Measurements from ENCODE around the gene A1BG.

DNA sequence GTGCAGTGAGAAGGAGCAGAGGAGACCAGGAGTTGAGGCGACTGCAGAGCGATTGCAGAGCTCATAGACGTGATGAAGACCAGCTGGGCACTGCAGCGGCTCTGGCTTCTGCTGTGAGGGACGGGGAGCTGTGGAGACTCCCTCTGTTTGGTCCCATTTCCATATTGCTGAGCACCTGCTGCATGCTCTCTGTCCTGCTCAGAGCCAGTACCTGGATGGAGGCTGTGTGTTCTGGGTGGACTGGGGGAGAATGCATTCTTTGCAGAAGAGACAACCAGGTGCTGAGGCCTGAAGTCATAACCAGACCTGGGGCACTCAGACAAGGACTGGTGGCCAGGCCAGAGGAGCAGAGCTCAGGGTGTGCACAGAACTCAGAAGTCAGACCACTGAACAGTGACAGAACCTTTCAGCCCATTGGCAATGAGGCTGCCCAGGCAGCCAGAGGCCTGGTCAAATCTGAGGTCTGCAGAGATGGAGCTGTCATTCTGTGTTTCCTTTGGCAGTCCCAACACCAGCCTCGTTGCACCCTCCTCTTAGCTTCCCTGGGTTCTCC lies 1.3 kb upstream of the A1BG start:
- TF ChIP-seq, protein P1, sequence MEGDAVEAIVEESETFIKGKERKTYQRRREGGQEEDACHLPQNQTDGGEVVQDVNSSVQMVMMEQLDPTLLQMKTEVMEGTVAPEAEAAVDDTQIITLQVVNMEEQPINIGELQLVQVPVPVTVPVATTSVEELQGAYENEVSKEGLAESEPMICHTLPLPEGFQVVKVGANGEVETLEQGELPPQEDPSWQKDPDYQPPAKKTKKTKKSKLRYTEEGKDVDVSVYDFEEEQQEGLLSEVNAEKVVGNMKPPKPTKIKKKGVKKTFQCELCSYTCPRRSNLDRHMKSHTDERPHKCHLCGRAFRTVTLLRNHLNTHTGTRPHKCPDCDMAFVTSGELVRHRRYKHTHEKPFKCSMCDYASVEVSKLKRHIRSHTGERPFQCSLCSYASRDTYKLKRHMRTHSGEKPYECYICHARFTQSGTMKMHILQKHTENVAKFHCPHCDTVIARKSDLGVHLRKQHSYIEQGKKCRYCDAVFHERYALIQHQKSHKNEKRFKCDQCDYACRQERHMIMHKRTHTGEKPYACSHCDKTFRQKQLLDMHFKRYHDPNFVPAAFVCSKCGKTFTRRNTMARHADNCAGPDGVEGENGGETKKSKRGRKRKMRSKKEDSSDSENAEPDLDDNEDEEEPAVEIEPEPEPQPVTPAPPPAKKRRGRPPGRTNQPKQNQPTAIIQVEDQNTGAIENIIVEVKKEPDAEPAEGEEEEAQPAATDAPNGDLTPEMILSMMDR (IDR thresholded peaks at IDR 0.05 in 2 of 3, conservative IDR thresholded peaks at IDR 0.05 in 1 of 3; ENCODE audit: borderline replicate concordance in 1 of 3, insufficient read depth in 1 of 3, low read depth in 2 of 3, low read length in 2 of 3), result no peak
- TF ChIP-seq SIN3A (IDR thresholded peaks at IDR 0.05; ENCODE audit: low read depth) (no peak), SP1 (IDR thresholded peaks at IDR 0.05; ENCODE audit: low read depth) (no peak), POLR2AphosphoS5 (IDR thresholded peaks at IDR 0.05; ENCODE audit: low read depth, low read length) (no peak), EGR1 (IDR thresholded peaks at IDR 0.05; ENCODE audit: low read depth) (no peak), POLR2A (IDR thresholded peaks at IDR 0.05; ENCODE audit: borderline replicate concordance, extremely low read depth, insufficient read depth, insufficient read length) (no peak), YY1 (IDR thresholded peaks at IDR 0.05; ENCODE audit: extremely low read depth, insufficient replicate concordance, low read depth, low read length) (no peak), JUND (IDR thresholded peaks at IDR 0.05) (no peak), TCF7L2 (IDR thresholded peaks at IDR 0.05; ENCODE audit: borderline replicate concordance, extremely low read depth, insufficient read depth, insufficient read length) (no peak)
- TF ChIP-seq, protein P2, sequence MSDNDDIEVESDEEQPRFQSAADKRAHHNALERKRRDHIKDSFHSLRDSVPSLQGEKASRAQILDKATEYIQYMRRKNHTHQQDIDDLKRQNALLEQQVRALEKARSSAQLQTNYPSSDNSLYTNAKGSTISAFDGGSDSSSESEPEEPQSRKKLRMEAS (IDR thresholded peaks at IDR 0.05), result no peak
- TF ChIP-seq, protein P3, sequence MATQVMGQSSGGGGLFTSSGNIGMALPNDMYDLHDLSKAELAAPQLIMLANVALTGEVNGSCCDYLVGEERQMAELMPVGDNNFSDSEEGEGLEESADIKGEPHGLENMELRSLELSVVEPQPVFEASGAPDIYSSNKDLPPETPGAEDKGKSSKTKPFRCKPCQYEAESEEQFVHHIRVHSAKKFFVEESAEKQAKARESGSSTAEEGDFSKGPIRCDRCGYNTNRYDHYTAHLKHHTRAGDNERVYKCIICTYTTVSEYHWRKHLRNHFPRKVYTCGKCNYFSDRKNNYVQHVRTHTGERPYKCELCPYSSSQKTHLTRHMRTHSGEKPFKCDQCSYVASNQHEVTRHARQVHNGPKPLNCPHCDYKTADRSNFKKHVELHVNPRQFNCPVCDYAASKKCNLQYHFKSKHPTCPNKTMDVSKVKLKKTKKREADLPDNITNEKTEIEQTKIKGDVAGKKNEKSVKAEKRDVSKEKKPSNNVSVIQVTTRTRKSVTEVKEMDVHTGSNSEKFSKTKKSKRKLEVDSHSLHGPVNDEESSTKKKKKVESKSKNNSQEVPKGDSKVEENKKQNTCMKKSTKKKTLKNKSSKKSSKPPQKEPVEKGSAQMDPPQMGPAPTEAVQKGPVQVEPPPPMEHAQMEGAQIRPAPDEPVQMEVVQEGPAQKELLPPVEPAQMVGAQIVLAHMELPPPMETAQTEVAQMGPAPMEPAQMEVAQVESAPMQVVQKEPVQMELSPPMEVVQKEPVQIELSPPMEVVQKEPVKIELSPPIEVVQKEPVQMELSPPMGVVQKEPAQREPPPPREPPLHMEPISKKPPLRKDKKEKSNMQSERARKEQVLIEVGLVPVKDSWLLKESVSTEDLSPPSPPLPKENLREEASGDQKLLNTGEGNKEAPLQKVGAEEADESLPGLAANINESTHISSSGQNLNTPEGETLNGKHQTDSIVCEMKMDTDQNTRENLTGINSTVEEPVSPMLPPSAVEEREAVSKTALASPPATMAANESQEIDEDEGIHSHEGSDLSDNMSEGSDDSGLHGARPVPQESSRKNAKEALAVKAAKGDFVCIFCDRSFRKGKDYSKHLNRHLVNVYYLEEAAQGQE (IDR thresholded peaks at IDR 0.05; ENCODE audit: low read depth), result no peak
